WTC11 (cell line): ENCODE data around the gene TCF21. TPM values are rescaled to one million over a fixed set of nuclear protein-coding genes. Genes with fewer than 3 reads are reported as not detected.
A peak's percentile ranks its signal among the peaks of the same experiment; 100 is the strongest.

ENCODE experiments used
- ATAC-seq: fragments of 200-7000 bp; cut with Tn5 transposase; 2 replicates; pipeline ENCODE4 v1.10.0; 2021; ENCODE audit warnings: mild to moderate bottlenecking, moderate library complexity
- Bru-seq: library from RNA; stranded (reverse); fragments of 400-500 nt; gene quantifications from one replicate; lab custom pipeline; 2021; lab: Mats Ljungman, UMichigan
- CTCF ChIA-PET: fragments of 300-600 bp; sonication (Branson Sonifier 250); formaldehyde crosslinking; loops from one replicate; lab custom pipeline; 2021; ENCODE audit warnings: antibody characterized with exemption; lab: Charles Lee
- POLR2A ChIA-PET: fragments of 350-600 bp; sonication (Branson Sonifier 250); formaldehyde crosslinking; loops from one replicate; lab custom pipeline; 2021; ENCODE audit warnings: antibody characterized with exemption; lab: Charles Lee
- DNase-seq: peaks from one replicate; pipeline ENCODE4 v3.0.0; 2021; ENCODE audit warnings: low spot score
- H3K27ac Mint-ChIP-seq: 2 replicates; pipeline ENCODE4 v1.8.0; 2021; ENCODE audit warnings: mixed read lengths
- H3K27me3 Mint-ChIP-seq: 2 replicates; pipeline ENCODE4 v1.8.0; 2021; ENCODE audit warnings: low read depth, mild to moderate bottlenecking, moderate library complexity, mixed read lengths
- H3K36me3 Mint-ChIP-seq: 2 replicates; pipeline ENCODE4 v1.8.0; 2021; ENCODE audit warnings: mixed read lengths
- H3K4me1 Mint-ChIP-seq: 2 replicates; pipeline ENCODE4 v1.8.0; 2022; ENCODE audit warnings: mixed read lengths
- H3K4me3 Mint-ChIP-seq: 2 replicates; pipeline ENCODE4 v1.8.0; 2021; ENCODE audit warnings: mild to moderate bottlenecking, moderate library complexity, mixed read lengths
- H3K9me3 Mint-ChIP-seq: 2 replicates; pipeline ENCODE4 v1.8.0; 2021; ENCODE audit warnings: mixed read lengths
- ATF1 ChIP-seq: sonication (generic); formaldehyde crosslinking; IDR thresholded peaks from 2 replicates; pipeline ENCODE4 v1.8.1; 2023; ENCODE audit warnings: mild to moderate bottlenecking, moderate library complexity, missing genetic modification reagents
- E2F5 ChIP-seq: sonication (generic); formaldehyde crosslinking; IDR thresholded peaks from 2 replicates; pipeline ENCODE4 v1.8.1; 2022; ENCODE audit warnings: mild to moderate bottlenecking, moderate library complexity, missing genetic modification reagents
- GABPB1 ChIP-seq: sonication (generic); formaldehyde crosslinking; IDR thresholded peaks from 2 replicates; pipeline ENCODE4 v1.8.1; 2023; ENCODE audit warnings: mild to moderate bottlenecking, missing genetic modification reagents
- JUN ChIP-seq: sonication (generic); formaldehyde crosslinking; IDR thresholded peaks from 2 replicates; pipeline ENCODE4 v1.8.0; 2023; ENCODE audit warnings: mild to moderate bottlenecking, missing genetic modification reagents
- MAX ChIP-seq: sonication (generic); formaldehyde crosslinking; IDR thresholded peaks from 2 replicates; pipeline ENCODE4 v1.8.0; 2022; ENCODE audit warnings: mild to moderate bottlenecking, missing genetic modification reagents
- PRRX2 ChIP-seq: fragments of 250-450 bp; sonication (Bioruptor Pico); IDR thresholded peaks from 2 replicates; pipeline ENCODE4 v1.8.0; 2021; ENCODE audit warnings: mild to moderate bottlenecking
- RELA ChIP-seq: sonication (generic); formaldehyde crosslinking; IDR thresholded peaks from 2 replicates; pipeline ENCODE4 v1.8.1; 2022; ENCODE audit warnings: missing genetic modification reagents, mild to moderate bottlenecking, borderline replicate concordance
- TP53 ChIP-seq: sonication (generic); formaldehyde crosslinking; IDR thresholded peaks from 2 replicates; pipeline ENCODE4 v1.8.1; 2023; ENCODE audit warnings: mild to moderate bottlenecking, missing genetic modification reagents
- ZNF121 ChIP-seq: sonication (generic); formaldehyde crosslinking; IDR thresholded peaks from 2 replicates; pipeline ENCODE4 v1.8.0; 2023; ENCODE audit warnings: missing genetic modification reagents
- ZNF532 ChIP-seq: fragments of 250-450 bp; sonication (Bioruptor Pico); IDR thresholded peaks from 2 replicates; pipeline ENCODE4 v1.9.0; 2021; ENCODE audit warnings: mild to moderate bottlenecking, borderline replicate concordance
- long read RNA-seq, 3 experiments: library from RNA in 1 of 3; library from capped mRNA in 1 of 3; library from polyadenylated mRNA in 1 of 3; unstranded in 2 of 3; stranded (forward) in 1 of 3; transcript quantifications; one replicate each; pipeline ENCODE4 v2.0.0, GENCODE V29; 2021
- total RNA-seq: library from RNA; stranded (reverse); gene quantifications from 3 replicates; pipeline ENCODE4 v1.2.3, GENCODE V29; 2021
- TF ChIP-seq, protein P1 (sequence below): fragments of 250-450 bp; sonication (Bioruptor Pico); conservative IDR thresholded peaks from 2 replicates; pipeline ENCODE4 v1.9.0; 2021; ENCODE audit warnings: mild to moderate bottlenecking
- TF ChIP-seq, protein P2 (sequence below): fragments of 250-450 bp; sonication (Bioruptor Pico); IDR thresholded peaks from 2 replicates; pipeline ENCODE4 v1.9.0; 2021; ENCODE audit warnings: moderate library complexity, mild to moderate bottlenecking, inconsistent platforms, borderline replicate concordance
- TF ChIP-seq, protein P3 (sequence below): sonication (generic); formaldehyde crosslinking; IDR thresholded peaks from 2 replicates; pipeline ENCODE4 v1.8.1; 2023; ENCODE audit warnings: mild to moderate bottlenecking, missing genetic modification reagents

TCF21 gene
- total RNA-seq: 0.11 to 0.22 TPM (median 0.14 TPM) in 3 replicates
- Bru-seq, nascent RNA: percentile 41 among the genes with signal in this experiment
- long read RNA-seq, experiment 1: 0 reads
- long read RNA-seq, experiment 2: 0 reads
- long read RNA-seq, experiment 3: 0 reads

- ChIA-PET CTCF (interaction anchor here (0.7 to 3.4 kb wide), 7 partner anchors 28 to 320 kb away, joined by 3 to 24 read pairs (median 3); no protein-coding TSS in a partner anchor), POLR2A (interaction anchor here (0.6 to 1.2 kb wide), 3 partner anchors 51 to 206 kb away, joined by 3 to 5 read pairs (median 4); no protein-coding TSS in a partner anchor)
- no peaks in the 10 kb centered on the region for H3K36me3 Mint-ChIP-seq
- ATAC-seq: peak; percentile 80
- no peaks in the 10 kb centered on the region for H3K9me3 Mint-ChIP-seq
- H3K4me3 Mint-ChIP-seq: peak within 1 kb of the TSS; percentile 93
- peaks cover 36% of the 10 kb centered on the region for H3K4me1 Mint-ChIP-seq
- H3K27me3 Mint-ChIP-seq: peaks cover 86% of the 10 kb centered on the region
- DNase-seq: peak; percentile 66
- TF ChIP-seq, protein P1, sequence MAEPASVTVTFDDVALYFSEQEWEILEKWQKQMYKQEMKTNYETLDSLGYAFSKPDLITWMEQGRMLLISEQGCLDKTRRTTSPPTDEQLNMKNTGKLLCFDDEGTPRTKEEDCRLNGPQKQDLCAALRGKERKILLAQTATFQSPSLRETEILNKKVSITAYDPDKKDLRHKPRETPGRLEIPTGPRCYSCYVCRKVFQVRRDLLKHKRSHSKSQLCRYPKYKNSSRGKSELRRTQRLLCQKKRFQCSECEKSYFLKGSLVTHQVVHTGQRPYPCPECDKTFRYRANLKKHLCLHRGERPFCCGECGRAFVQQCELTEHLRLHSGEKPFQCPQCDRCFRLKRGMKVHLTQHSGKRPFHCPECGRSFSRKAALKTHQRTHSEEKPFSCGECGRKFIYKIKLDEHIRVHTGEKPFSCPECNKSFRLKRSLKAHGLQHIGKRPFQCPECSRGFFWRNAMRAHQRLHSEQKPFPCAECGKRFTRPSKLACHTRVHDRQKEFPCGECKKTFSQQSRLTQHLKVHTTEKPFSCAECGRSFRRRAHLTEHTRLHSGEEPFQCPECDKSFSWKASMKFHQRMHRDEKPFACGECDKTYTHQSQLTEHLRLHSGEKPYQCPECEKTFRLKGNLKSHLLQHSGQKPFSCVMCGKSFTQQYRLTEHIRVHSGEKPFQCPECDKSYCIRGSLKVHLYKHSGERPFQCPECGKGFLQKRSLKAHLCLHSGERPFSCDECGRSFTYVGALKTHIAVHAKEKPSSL (CRISPR knock-in tag): no peak
- TF ChIP-seq MAX: 0 out of 2 replicates have a peak, but pooled peaks have one; percentile 14
- H3K27ac Mint-ChIP-seq: peak within 1 kb of the TSS; percentile 3; the same call in 1 of the 2 replicates
Observed at GRCh38 chr6:133888929-133889556, at the start of gene TCF21. TCF21 (plus strand) TSS chr6:133889113; CDS start chr6:133889398, 285 bp downstream.

GRCh38 chr6:133841176-133841575 is 47.7 kb upstream of the TCF21 start:
- H3K4me3 Mint-ChIP-seq: no peak overlapping the region
- ATAC-seq (no peak), DNase-seq (no peak)
- H3K27me3 Mint-ChIP-seq: no peaks in the 10 kb centered on the region
- H3K4me1 Mint-ChIP-seq: peaks cover 29% of the 10 kb centered on the region
- no peaks in the 10 kb centered on the region for H3K9me3 Mint-ChIP-seq
- H3K36me3 Mint-ChIP-seq: no peaks in the 10 kb centered on the region
- TF ChIP-seq ATF1 (CRISPR knock-in tag) (no peak), PRRX2 (CRISPR knock-in tag) (no peak), TP53 (no peak), GABPB1 (CRISPR knock-in tag) (no peak), E2F5 (no peak), RELA (CRISPR knock-in tag) (no peak), ZNF532 (CRISPR knock-in tag) (no peak), JUN (no peak), ZNF121 (CRISPR knock-in tag) (no peak)
- TF ChIP-seq, protein P2, sequence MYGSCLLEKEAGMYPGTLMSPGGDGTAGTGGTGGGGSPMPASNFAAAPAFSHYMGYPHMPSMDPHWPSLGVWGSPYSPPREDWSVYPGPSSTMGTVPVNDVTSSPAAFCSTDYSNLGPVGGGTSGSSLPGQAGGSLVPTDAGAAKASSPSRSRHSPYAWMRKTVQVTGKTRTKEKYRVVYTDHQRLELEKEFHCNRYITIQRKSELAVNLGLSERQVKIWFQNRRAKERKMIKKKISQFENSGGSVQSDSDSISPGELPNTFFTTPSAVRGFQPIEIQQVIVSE (CRISPR knock-in tag): no peak
- TF ChIP-seq, protein P3, sequence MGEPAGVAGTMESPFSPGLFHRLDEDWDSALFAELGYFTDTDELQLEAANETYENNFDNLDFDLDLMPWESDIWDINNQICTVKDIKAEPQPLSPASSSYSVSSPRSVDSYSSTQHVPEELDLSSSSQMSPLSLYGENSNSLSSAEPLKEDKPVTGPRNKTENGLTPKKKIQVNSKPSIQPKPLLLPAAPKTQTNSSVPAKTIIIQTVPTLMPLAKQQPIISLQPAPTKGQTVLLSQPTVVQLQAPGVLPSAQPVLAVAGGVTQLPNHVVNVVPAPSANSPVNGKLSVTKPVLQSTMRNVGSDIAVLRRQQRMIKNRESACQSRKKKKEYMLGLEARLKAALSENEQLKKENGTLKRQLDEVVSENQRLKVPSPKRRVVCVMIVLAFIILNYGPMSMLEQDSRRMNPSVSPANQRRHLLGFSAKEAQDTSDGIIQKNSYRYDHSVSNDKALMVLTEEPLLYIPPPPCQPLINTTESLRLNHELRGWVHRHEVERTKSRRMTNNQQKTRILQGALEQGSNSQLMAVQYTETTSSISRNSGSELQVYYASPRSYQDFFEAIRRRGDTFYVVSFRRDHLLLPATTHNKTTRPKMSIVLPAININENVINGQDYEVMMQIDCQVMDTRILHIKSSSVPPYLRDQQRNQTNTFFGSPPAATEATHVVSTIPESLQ: no peak
- no peak overlapping the region for H3K27ac Mint-ChIP-seq
- ChIA-PET POLR2A (no interaction called here), CTCF (interaction anchor here (0.6 to 1.5 kb wide), 3 partner anchors 74 to 272 kb away, joined by 3 read pairs; no protein-coding TSS in a partner anchor)
